ENCODE results near the gene LHPP. TPM values are rescaled to one million over a fixed set of nuclear protein-coding genes. Genes with fewer than 3 reads are reported as not detected.

LHPP gene
- total RNA-seq, 1 donor from 2014 or later, result 18.8 TPM

GRCh38 chr10:124657806-124658205, 196.2 kb downstream of the LHPP start:
- no peak overlapping the region for H3K27ac Mint-ChIP-seq (ENCODE audit: unreplicated experiment)
- DNase-seq (ENCODE audit: extremely low spot score, unreplicated experiment), result no peak
- no peaks in the 10 kb centered on the region for H3K27me3 Mint-ChIP-seq (ENCODE audit: unreplicated experiment)
- no peak for TF ChIP-seq CTCF (IDR thresholded peaks at IDR 0.05)
- no peak overlapping the region for H3K4me3 Mint-ChIP-seq (ENCODE audit: unreplicated experiment)
- peaks cover 3% of the 10 kb centered on the region for H3K36me3 Mint-ChIP-seq (ENCODE audit: unreplicated experiment)
- peaks cover 2% of the 10 kb centered on the region for H3K4me1 Mint-ChIP-seq (ENCODE audit: unreplicated experiment)
- no peaks in the 10 kb centered on the region for H3K9me3 Mint-ChIP-seq (ENCODE audit: unreplicated experiment)

GRCh38 chr10:124658591-124659242, 197.1 kb downstream of the LHPP start:
- Mint-ChIP-seq H3K36me3 (ENCODE audit: unreplicated experiment) (peaks cover 3% of the 10 kb centered on the region), H3K4me1 (ENCODE audit: unreplicated experiment) (peaks cover 2% of the 10 kb centered on the region), H3K27me3 (ENCODE audit: unreplicated experiment) (no peaks in the 10 kb centered on the region), H3K27ac (ENCODE audit: unreplicated experiment) (no peak overlapping the region), H3K4me3 (ENCODE audit: unreplicated experiment) (no peak overlapping the region), H3K9me3 (ENCODE audit: unreplicated experiment) (no peaks in the 10 kb centered on the region)
- DNase-seq (ENCODE audit: extremely low spot score, unreplicated experiment), result no peak
- no peak for TF ChIP-seq CTCF (IDR thresholded peaks at IDR 0.05)

- Mint-ChIP-seq H3K27ac (ENCODE audit: unreplicated experiment) (no peak overlapping the region), H3K9me3 (ENCODE audit: unreplicated experiment) (no peaks in the 10 kb centered on the region), H3K27me3 (ENCODE audit: unreplicated experiment) (no peaks in the 10 kb centered on the region), H3K36me3 (ENCODE audit: unreplicated experiment) (peaks cover 3% of the 10 kb centered on the region), H3K4me3 (ENCODE audit: unreplicated experiment) (no peak overlapping the region), H3K4me1 (ENCODE audit: unreplicated experiment) (peaks cover 2% of the 10 kb centered on the region)
- no peak for DNase-seq (ENCODE audit: extremely low spot score, unreplicated experiment)
- no peak for TF ChIP-seq CTCF (IDR thresholded peaks at IDR 0.05)
Observed at GRCh38 chr10:124659380-124659779, 197.8 kb downstream of the LHPP start.

GRCh38 chr10:124660404-124661125, 198.9 kb downstream of the LHPP start:
- Mint-ChIP-seq H3K4me3 (ENCODE audit: unreplicated experiment) (no peak overlapping the region), H3K36me3 (ENCODE audit: unreplicated experiment) (peaks cover 3% of the 10 kb centered on the region), H3K27ac (ENCODE audit: unreplicated experiment) (no peak overlapping the region), H3K27me3 (ENCODE audit: unreplicated experiment) (no peaks in the 10 kb centered on the region), H3K4me1 (ENCODE audit: unreplicated experiment) (peaks cover 2% of the 10 kb centered on the region), H3K9me3 (ENCODE audit: unreplicated experiment) (no peaks in the 10 kb centered on the region)
- DNase-seq (ENCODE audit: extremely low spot score, unreplicated experiment), result no peak
- TF ChIP-seq CTCF (IDR thresholded peaks at IDR 0.05), result no peak

GRCh38 chr10:124661660-124662180, 200.1 kb downstream of the LHPP start:
- DNase-seq (ENCODE audit: extremely low spot score, unreplicated experiment), result no peak
- Mint-ChIP-seq H3K4me1 (ENCODE audit: unreplicated experiment) (peaks cover 2% of the 10 kb centered on the region), H3K27me3 (ENCODE audit: unreplicated experiment) (no peaks in the 10 kb centered on the region), H3K4me3 (ENCODE audit: unreplicated experiment) (no peak overlapping the region), H3K9me3 (ENCODE audit: unreplicated experiment) (no peaks in the 10 kb centered on the region), H3K27ac (ENCODE audit: unreplicated experiment) (no peak overlapping the region), H3K36me3 (ENCODE audit: unreplicated experiment) (peaks cover 3% of the 10 kb centered on the region)
- TF ChIP-seq CTCF (IDR thresholded peaks at IDR 0.05), result no peak

Data from osteocyte (in vitro differentiated cells).